Panc1 (cell line): ENCODE measurements around the gene RAB1B. TPM values are rescaled to one million over a fixed set of nuclear protein-coding genes. Genes with fewer than 3 reads are reported as not detected.

Experiments used
- ATAC-seq: fragments of 200-7000 bp; cut with Tn5 transposase; 2 replicates; pipeline ENCODE4 v1.9.1; 2020; ENCODE audit warnings: mild to moderate bottlenecking, moderate library complexity
- BruUV-seq: library from RNA; stranded (reverse); fragments of 400-500 nt; replicated peaks from 2 replicates; lab custom pipeline; 2021; lab: Mats Ljungman, UMichigan
- CTCF ChIA-PET: fragments of 300-600 bp; sonication (Branson Sonifier 250); formaldehyde crosslinking; loops from one replicate; lab custom pipeline; 2022; ENCODE audit warnings: antibody characterized with exemption; lab: Charles Lee
- POLR2A ChIA-PET: fragments of 300-600 bp; sonication (Branson Sonifier 250); formaldehyde crosslinking; loops from one replicate; lab custom pipeline; 2022; ENCODE audit warnings: antibody characterized with exemption; lab: Charles Lee
- DNase-seq: peaks from one replicate; pipeline ENCODE4 v3.0.0-alpha.2; 2010; ENCODE audit warnings: low read depth, low spot score
- H3K27ac ChIP-seq: 2 replicates; pipeline ENCODE4 v1.5.1; 2011; ENCODE audit warnings: mild to moderate bottlenecking, low read length, inconsistent platforms
- H3K27me3 ChIP-seq: fragments of 200-500 bp; sonication (Bioruptor generic); 2 replicates; pipeline ENCODE4 v1.6.0; 2014; ENCODE audit warnings: low read length, inconsistent platforms; ENCODE audit not compliant: control insufficient read depth, insufficient read depth
- H3K36me3 ChIP-seq: fragments of 200-500 bp; sonication (Bioruptor generic); 2 replicates; pipeline ENCODE4 v1.5.1; 2014; ENCODE audit warnings: inconsistent platforms, mild to moderate bottlenecking, low read length, moderate library complexity; ENCODE audit not compliant: control insufficient read depth, insufficient read depth
- H3K4me1 ChIP-seq: 2 replicates; pipeline ENCODE4 v1.5.1; 2011; ENCODE audit warnings: inconsistent platforms, mild to moderate bottlenecking, low read length, moderate library complexity; ENCODE audit not compliant: control insufficient read depth, insufficient read depth
- H3K4me3 ChIP-seq, 2 experiments: 2 replicates each; pipeline ENCODE4 v1.5.1; 2011 to 2012; ENCODE audit warnings: low read depth in 2 of 2, low read length in 2 of 2, mild to moderate bottlenecking in 2 of 2, inconsistent platforms in 1 of 2, moderate library complexity in 1 of 2
- H3K9me3 ChIP-seq: fragments of 200-500 bp; sonication (Bioruptor generic); 2 replicates; pipeline ENCODE4 v1.5.1; 2014; ENCODE audit warnings: low read depth, mild to moderate bottlenecking, inconsistent platforms, low read length, moderate library complexity; ENCODE audit not compliant: control insufficient read depth, insufficient read depth
- POLR2AphosphoS5 ChIP-seq: IDR thresholded peaks from 2 replicates; pipeline ENCODE4 v1.6.1; 2012; ENCODE audit warnings: mild to moderate bottlenecking, low read depth, low read length, moderate library complexity
- SIN3A ChIP-seq: IDR thresholded peaks from 2 replicates; pipeline ENCODE4 v1.6.1; 2012; ENCODE audit warnings: low read depth, mild to moderate bottlenecking, low read length, moderate library complexity, borderline replicate concordance; ENCODE audit not compliant: insufficient read depth
- TCF7L2 ChIP-seq: IDR thresholded peaks from 2 replicates; pipeline ENCODE4 v1.6.1; 2011; ENCODE audit warnings: mild to moderate bottlenecking, low read depth, low read length, inconsistent platforms
- in situ Hi-C: cut with HindIII; loops from 2 replicates; pipeline ENCODE4 v1.10.0; 2016; ENCODE audit warnings: low sequenced_read_pairs, low pct_unique_long_range_greater_than_20kb
- intact Hi-C: fragments of 100-400 bp; cut with micrococcal nuclease; formaldehyde crosslinking; loops from one replicate; pipeline ENCODE4 v1.10.0; 2022; ENCODE audit not compliant: unreplicated experiment
- total RNA-seq: library from RNA; stranded (reverse); gene quantifications from one replicate; pipeline ENCODE4 v1.2.1, GENCODE V29; 2021; ENCODE audit not compliant: unreplicated experiment
- TF ChIP-seq, protein P1 (sequence below): fragments of 450-650 bp; IDR thresholded peaks from 2 replicates; pipeline ENCODE4 v1.5.1; 2017; ENCODE audit warnings: mild to moderate bottlenecking
- TF ChIP-seq, protein P2 (sequence below), 2 experiments: IDR thresholded peaks; 2 replicates each; pipeline ENCODE4 v1.6.1; 2011 to 2012; ENCODE audit warnings: low read depth in 2 of 2, control low read depth in 1 of 2, low read length in 1 of 2, mild to moderate bottlenecking in 1 of 2, moderate library complexity in 1 of 2; ENCODE audit not compliant: insufficient read depth in 1 of 2

Gene RAB1B
- total RNA-seq, 1 experiment from 2014 or later: 256 TPM

DNA sequence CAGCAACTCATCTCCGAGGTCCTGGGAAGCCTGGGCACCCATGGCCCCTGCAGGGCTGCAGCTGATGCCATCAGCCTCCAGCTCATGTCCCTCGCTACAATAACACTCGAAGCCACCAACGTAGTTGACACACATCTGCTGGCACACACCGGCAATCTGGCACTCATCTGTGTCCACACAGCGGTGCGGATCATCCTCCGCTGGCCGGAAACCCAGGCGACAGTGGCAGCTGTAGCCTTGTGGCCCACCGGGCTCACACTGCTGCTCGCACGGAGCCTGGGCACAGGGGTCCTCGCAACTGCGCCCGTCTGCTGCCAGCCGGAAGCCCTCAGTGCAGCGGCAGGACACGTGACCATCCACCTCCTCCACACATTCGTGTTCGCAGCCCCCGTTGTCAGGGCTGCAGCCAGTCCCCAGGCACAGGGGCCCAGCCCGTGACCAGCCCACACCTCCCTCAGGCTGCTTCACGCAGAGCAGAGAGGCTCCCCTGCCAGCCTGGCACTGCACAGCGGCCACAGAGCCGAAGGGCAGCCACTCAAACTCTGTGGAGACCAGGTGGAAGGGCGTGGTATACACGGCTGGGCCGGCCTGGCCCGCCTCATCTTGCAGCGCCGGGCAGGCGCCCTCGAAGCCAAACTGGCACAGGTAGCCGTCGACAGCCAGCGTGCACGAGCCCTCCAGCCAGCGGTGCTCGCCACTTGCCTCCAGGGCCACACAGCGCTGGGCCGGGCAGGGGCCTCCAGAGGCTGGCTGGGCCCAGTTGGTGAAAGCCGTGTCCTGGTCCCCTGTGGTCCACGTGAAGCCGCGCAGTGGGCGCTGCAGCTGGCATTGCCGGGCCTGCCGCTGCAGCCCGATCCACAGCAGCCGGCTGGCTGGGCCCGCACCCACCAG lies 47.7 kb downstream of the RAB1B start:
- POLR2A ChIA-PET: no interaction called here

DNA sequence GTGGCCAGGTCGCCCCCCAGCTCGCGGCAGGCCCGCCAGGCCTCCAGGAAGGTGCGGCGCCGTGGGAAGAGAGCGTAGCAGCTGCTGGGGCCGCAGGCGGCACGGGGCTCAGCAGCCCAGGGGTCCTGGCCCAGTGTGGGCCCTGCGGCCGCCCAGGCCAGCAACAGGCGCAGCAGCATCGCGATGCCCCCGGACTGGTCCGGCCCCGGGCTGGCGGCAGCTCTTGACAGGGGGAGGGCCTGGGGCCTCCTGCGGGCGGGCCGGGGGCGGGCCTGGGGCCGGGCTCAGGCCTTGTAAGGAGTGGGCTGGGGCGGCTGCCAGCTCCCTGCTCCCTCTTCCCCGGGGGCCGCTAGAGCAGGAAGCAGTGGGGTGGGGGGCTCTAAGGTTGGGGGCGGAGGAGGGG lies 48.4 kb downstream of the RAB1B start, which contains the start of gene CD248:
TSS of gene CD248 (minus strand) at position 196 of the 403 bp plus-strand sequence. CDS start at position 179, 17 bp downstream.
- no TSS peak for BruUV-seq

More for the DNA sequence above, 47.7 kb downstream of the RAB1B start:
- ATAC-seq (no peak), DNase-seq (no peak)
- BruUV-seq: no TSS peak
- Histone ChIP-seq H3K36me3 (no peaks in the 10 kb centered on the region), H3K9me3 (no peaks in the 10 kb centered on the region), H3K27ac (no peak overlapping the region), H3K27me3 (no peaks in the 10 kb centered on the region), H3K4me3 (no peak overlapping the region), H3K4me1 (peaks cover 9% of the 10 kb centered on the region)
- in situ Hi-C loops: no loop called here
- intact Hi-C loops: no loop called here
- TF ChIP-seq SIN3A (no peak), POLR2AphosphoS5 (no peak), TCF7L2 (no peak)
- TF ChIP-seq, protein P1, sequence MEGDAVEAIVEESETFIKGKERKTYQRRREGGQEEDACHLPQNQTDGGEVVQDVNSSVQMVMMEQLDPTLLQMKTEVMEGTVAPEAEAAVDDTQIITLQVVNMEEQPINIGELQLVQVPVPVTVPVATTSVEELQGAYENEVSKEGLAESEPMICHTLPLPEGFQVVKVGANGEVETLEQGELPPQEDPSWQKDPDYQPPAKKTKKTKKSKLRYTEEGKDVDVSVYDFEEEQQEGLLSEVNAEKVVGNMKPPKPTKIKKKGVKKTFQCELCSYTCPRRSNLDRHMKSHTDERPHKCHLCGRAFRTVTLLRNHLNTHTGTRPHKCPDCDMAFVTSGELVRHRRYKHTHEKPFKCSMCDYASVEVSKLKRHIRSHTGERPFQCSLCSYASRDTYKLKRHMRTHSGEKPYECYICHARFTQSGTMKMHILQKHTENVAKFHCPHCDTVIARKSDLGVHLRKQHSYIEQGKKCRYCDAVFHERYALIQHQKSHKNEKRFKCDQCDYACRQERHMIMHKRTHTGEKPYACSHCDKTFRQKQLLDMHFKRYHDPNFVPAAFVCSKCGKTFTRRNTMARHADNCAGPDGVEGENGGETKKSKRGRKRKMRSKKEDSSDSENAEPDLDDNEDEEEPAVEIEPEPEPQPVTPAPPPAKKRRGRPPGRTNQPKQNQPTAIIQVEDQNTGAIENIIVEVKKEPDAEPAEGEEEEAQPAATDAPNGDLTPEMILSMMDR: no peak
- TF ChIP-seq, protein P2, sequence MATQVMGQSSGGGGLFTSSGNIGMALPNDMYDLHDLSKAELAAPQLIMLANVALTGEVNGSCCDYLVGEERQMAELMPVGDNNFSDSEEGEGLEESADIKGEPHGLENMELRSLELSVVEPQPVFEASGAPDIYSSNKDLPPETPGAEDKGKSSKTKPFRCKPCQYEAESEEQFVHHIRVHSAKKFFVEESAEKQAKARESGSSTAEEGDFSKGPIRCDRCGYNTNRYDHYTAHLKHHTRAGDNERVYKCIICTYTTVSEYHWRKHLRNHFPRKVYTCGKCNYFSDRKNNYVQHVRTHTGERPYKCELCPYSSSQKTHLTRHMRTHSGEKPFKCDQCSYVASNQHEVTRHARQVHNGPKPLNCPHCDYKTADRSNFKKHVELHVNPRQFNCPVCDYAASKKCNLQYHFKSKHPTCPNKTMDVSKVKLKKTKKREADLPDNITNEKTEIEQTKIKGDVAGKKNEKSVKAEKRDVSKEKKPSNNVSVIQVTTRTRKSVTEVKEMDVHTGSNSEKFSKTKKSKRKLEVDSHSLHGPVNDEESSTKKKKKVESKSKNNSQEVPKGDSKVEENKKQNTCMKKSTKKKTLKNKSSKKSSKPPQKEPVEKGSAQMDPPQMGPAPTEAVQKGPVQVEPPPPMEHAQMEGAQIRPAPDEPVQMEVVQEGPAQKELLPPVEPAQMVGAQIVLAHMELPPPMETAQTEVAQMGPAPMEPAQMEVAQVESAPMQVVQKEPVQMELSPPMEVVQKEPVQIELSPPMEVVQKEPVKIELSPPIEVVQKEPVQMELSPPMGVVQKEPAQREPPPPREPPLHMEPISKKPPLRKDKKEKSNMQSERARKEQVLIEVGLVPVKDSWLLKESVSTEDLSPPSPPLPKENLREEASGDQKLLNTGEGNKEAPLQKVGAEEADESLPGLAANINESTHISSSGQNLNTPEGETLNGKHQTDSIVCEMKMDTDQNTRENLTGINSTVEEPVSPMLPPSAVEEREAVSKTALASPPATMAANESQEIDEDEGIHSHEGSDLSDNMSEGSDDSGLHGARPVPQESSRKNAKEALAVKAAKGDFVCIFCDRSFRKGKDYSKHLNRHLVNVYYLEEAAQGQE (IDR thresholded peaks at IDR 0.05; ENCODE audit: insufficient read depth in 1 of 2, low read depth in 2 of 2, low read length in 1 of 2): no peak
- CTCF ChIA-PET: interaction anchor here (0.6 to 1.0 kb wide), 2 partner anchors 34 to 40 kb away, joined by 3 to 7 read pairs; no protein-coding TSS in a partner anchor

More for the DNA sequence above, 48.4 kb downstream of the RAB1B start, which contains the start of gene CD248:
- Histone ChIP-seq H3K4me1 (peaks cover 4% of the 10 kb centered on the region; the same call in 1 of the 2 replicates), H3K4me3 (no peak within 1 kb of the TSS), H3K27ac (no peak within 1 kb of the TSS), H3K9me3 (no peaks in the 10 kb centered on the region), H3K36me3 (no peaks in the 10 kb centered on the region), H3K27me3 (no peaks in the 10 kb centered on the region)
- in situ Hi-C loops (no loop called here), intact Hi-C loops (no loop called here)
- CTCF ChIA-PET: interaction anchor here (0.6 kb wide), 1 partner anchor 39 kb away, joined by 7 read pairs; no protein-coding TSS in a partner anchor
- no peak for TF ChIP-seq TCF7L2
- TF ChIP-seq SIN3A: no peak
- TF ChIP-seq, protein P2 (IDR thresholded peaks at IDR 0.05; ENCODE audit: insufficient read depth in 1 of 2, low read depth in 2 of 2, low read length in 1 of 2): no peak
- TF ChIP-seq, protein P1: no peak
- TF ChIP-seq POLR2AphosphoS5: no peak
- no peak for DNase-seq
- POLR2A ChIA-PET: no interaction called here
- no peak for ATAC-seq
